ENCODE results near the gene OR2AE1.
A peak's percentile ranks its signal among the peaks of the same experiment; 100 is the strongest.
"Not testable (repeated sequence)": the region's sequence is repeated elsewhere in the genome, so short reads cannot be mapped to it uniquely, and the experiment has no call there.

OR2AE1 gene

GRCh38 chr7:99876933-99877332 lies at the start of gene OR2AE1:
TSS of gene OR2AE1 (minus strand) at chr7:99877033. CDS start at chr7:99877033, 0 bp downstream.
- FAIRE-seq: no peak
- no peak for DNase-seq (ENCODE audit: low spot score)

GRCh38 chr7:99926321-99926720 lies 49.5 kb upstream of the OR2AE1 start:
- FAIRE-seq: no peak
- DNase-seq (ENCODE audit: low spot score): no peak

- FAIRE-seq (no peak), DNase-seq (ENCODE audit: low spot score) (no peak)
Observed at GRCh38 chr7:99923200-99923599, 46.4 kb upstream of the OR2AE1 start.

GRCh38 chr7:99920149-99920548 lies 43.3 kb upstream of the OR2AE1 start:
- FAIRE-seq (no peak), DNase-seq (ENCODE audit: low spot score) (no peak)

GRCh38 chr7:99919814-99920112 lies 42.9 kb upstream of the OR2AE1 start:
- DNase-seq (ENCODE audit: low spot score) (no peak), FAIRE-seq (no peak)

- DNase-seq (ENCODE audit: low spot score) (peak; percentile 79), FAIRE-seq (peak; percentile 68)
Observed at GRCh38 chr7:99918959-99919813, 42.4 kb upstream of the OR2AE1 start, which contains the start of gene TRIM4. TSS of gene TRIM4 (minus strand) at chr7:99919530. CDS start at chr7:99919401, 129 bp downstream.

GRCh38 chr7:99910976-99911375 lies 34.1 kb upstream of the OR2AE1 start:
- FAIRE-seq: no peak
- no peak for DNase-seq (ENCODE audit: low spot score)

GRCh38 chr7:99901581-99901980 lies 24.7 kb upstream of the OR2AE1 start:
- FAIRE-seq (no peak), DNase-seq (ENCODE audit: low spot score) (no peak)

GRCh38 chr7:99899830-99900519 lies 23.1 kb upstream of the OR2AE1 start:
- no peak for DNase-seq (ENCODE audit: low spot score)

GRCh38 chr7:99898836-99899235 lies 22.0 kb upstream of the OR2AE1 start:
- DNase-seq (ENCODE audit: low spot score) (no peak), FAIRE-seq (no peak)

More at GRCh38 chr7:99899830-99900519, 23.1 kb upstream of the OR2AE1 start:
- no peak for FAIRE-seq

- DNase-seq (ENCODE audit: low spot score): no peak
- no peak for FAIRE-seq
Observed at GRCh38 chr7:99898023-99898357, 21.2 kb upstream of the OR2AE1 start.

GRCh38 chr7:99897322-99898022 lies 20.6 kb upstream of the OR2AE1 start:
- DNase-seq (ENCODE audit: low spot score) (no peak), FAIRE-seq (no peak)

GRCh38 chr7:99894738-99895137 lies 17.9 kb upstream of the OR2AE1 start:
- no peak for FAIRE-seq
- no peak for DNase-seq (ENCODE audit: low spot score)

- FAIRE-seq: no peak
- no peak for DNase-seq (ENCODE audit: low spot score)
Observed at GRCh38 chr7:99893280-99893679, 16.4 kb upstream of the OR2AE1 start.

- not testable (repeated sequence) for DNase-seq (ENCODE audit: low spot score); FAIRE-seq
Observed at GRCh38 chr7:99890348-99890747, 13.5 kb upstream of the OR2AE1 start.

- not testable (repeated sequence) for FAIRE-seq; DNase-seq (ENCODE audit: low spot score)
Observed at GRCh38 chr7:99888366-99888765, 11.5 kb upstream of the OR2AE1 start.

GRCh38 chr7:99881370-99881769 lies 4.5 kb upstream of the OR2AE1 start:
- FAIRE-seq: no peak
- no peak for DNase-seq (ENCODE audit: low spot score)

- DNase-seq (ENCODE audit: low spot score) (no peak), FAIRE-seq (no peak)
Observed at GRCh38 chr7:99876491-99876890, 342 bp downstream of the OR2AE1 start.

- FAIRE-seq (no peak), DNase-seq (ENCODE audit: low spot score) (no peak)
Observed at GRCh38 chr7:99868246-99868645, 8.6 kb downstream of the OR2AE1 start.

GRCh38 chr7:99867477-99867876 lies 9.4 kb downstream of the OR2AE1 start:
- not testable (repeated sequence) for DNase-seq (ENCODE audit: low spot score); FAIRE-seq

GRCh38 chr7:99863847-99864440 lies 12.9 kb downstream of the OR2AE1 start:
- no peak for DNase-seq (ENCODE audit: low spot score)
- FAIRE-seq: no peak

Data from RCC 7860 (cell line).